D721Med (cell line): ENCODE measurements around the gene B4GALT5.
"Not testable (repeated sequence)": the region's sequence is repeated elsewhere in the genome, so short reads cannot be mapped to it uniquely, and the experiment has no call there.

Experiments
- DNase-seq: peaks from one replicate; pipeline ENCODE4 v3.0.0; 2011; ENCODE audit warnings: low spot score; ENCODE audit not compliant: insufficient read length
- FAIRE-seq: peaks from 2 replicates; lab custom pipeline; 2011; peaks lifted over from hg19 to GRCh38; lab: Jason Lieb, UNC
- TF ChIP-seq, protein P1 (sequence below): IDR thresholded peaks from 2 replicates; pipeline ENCODE4 v1.5.1; 2012; ENCODE audit warnings: mild to moderate bottlenecking, control low read depth; ENCODE audit not compliant: insufficient read depth; ENCODE audit errors: missing control alignments

B4GALT5 gene

GRCh38 chr20:49669601-49670189 lies 44.0 kb downstream of the B4GALT5 start:
- FAIRE-seq (no peak), DNase-seq (no peak)
- TF ChIP-seq, protein P1, sequence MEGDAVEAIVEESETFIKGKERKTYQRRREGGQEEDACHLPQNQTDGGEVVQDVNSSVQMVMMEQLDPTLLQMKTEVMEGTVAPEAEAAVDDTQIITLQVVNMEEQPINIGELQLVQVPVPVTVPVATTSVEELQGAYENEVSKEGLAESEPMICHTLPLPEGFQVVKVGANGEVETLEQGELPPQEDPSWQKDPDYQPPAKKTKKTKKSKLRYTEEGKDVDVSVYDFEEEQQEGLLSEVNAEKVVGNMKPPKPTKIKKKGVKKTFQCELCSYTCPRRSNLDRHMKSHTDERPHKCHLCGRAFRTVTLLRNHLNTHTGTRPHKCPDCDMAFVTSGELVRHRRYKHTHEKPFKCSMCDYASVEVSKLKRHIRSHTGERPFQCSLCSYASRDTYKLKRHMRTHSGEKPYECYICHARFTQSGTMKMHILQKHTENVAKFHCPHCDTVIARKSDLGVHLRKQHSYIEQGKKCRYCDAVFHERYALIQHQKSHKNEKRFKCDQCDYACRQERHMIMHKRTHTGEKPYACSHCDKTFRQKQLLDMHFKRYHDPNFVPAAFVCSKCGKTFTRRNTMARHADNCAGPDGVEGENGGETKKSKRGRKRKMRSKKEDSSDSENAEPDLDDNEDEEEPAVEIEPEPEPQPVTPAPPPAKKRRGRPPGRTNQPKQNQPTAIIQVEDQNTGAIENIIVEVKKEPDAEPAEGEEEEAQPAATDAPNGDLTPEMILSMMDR = no peak

DNA sequence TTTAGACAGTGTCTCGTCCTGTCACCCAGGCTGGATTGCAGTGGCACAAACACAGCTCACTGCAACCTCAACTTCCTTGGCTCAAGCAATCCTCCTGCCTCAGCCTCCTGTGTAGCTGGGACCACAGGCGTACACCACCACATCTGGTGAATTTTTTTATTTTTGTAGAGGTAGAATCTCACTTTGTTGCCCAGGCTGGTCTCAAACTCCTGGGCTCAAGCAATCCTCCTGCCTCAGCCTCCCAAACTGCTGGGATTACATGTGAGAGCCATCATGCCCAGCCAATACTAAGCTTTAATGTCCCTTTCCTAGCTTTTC lies 44.8 kb downstream of the B4GALT5 start:
- not testable (repeated sequence) for DNase-seq, FAIRE-seq

DNA sequence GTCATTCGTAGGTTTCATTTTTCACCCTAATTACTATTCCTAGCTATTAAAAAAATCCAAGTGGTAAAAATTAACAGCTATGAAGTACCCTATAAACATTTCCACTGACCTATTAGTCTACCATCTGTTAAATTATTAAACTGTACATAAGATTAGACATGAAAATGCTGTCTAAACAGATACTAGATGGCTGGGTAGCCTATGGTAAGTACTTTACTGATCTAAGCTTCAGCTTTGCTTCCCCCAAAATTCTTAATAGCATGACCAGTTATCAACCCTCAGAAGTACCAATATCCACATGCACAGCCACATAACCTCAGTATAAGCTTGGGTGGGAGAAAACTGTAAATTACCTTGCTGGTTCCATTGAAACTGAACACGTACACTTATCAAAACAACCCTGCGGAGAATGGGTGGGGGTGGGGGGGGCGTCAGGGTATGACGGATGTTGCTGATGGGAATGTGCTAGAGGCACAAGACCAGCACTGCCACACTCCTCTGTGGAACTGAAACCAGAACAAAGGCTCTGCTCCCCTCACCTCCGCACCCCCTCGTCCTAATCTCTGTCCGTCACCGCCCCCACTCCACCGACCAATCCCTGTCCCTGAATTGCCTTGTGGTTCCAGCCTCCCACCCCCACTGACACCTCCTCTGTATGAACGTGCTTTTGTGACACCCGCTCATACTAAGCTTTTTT lies 45.3 kb downstream of the B4GALT5 start:
- no peak for FAIRE-seq
- no peak for DNase-seq
- TF ChIP-seq, protein P1 = no peak

- TF ChIP-seq, protein P1 = no peak
- no peak for FAIRE-seq
- DNase-seq = no peak
These were observed 46.8 kb downstream of the B4GALT5 start for GRCh38 chr20:49666911-49667310.

GRCh38 chr20:49665796-49666195 lies 47.9 kb downstream of the B4GALT5 start:
- TF ChIP-seq, protein P1 = no peak
- no peak for FAIRE-seq
- DNase-seq = no peak

GRCh38 chr20:49664612-49665313 lies 48.9 kb downstream of the B4GALT5 start:
- no peak for DNase-seq
- TF ChIP-seq, protein P1 = no peak
- FAIRE-seq = no peak

- FAIRE-seq = no peak
- TF ChIP-seq, protein P1 = no peak
- no peak for DNase-seq
These were observed 50.6 kb downstream of the B4GALT5 start for GRCh38 chr20:49663112-49663511.
